Left lobe of liver (tissue), 1 donor: ENCODE measurements around the gene ROPN1L. TPM values are rescaled to one million over a fixed set of nuclear protein-coding genes. Genes with fewer than 3 reads are reported as not detected.

Experiments
- total RNA-seq: library from RNA; stranded (reverse); gene quantifications from one replicate; pipeline ENCODE4 v1.2.1, GENCODE V29; 2021
- donor health status: DM: no; HTN: yes; CAD: no.

Gene ROPN1L
- total RNA-seq, 1 donor from 2014 or later, result 0.35 TPM

Other genes with a start within 250 kb of the ROPN1L start
- 13.7 TPM for gene ATPSCKMT, start 192.0 kb upstream of the ROPN1L start, total RNA-seq
- 47.9 TPM for gene CCT5, start 191.6 kb upstream of the ROPN1L start, total RNA-seq
- 116 TPM for gene CMBL, start 134.0 kb upstream of the ROPN1L start, total RNA-seq
- 67.4 TPM for gene MARCHF6, start 88.2 kb upstream of the ROPN1L start, total RNA-seq
- gene ANKRD33B, start 122.2 kb downstream of the ROPN1L start, total RNA-seq, result 0.45 TPM